ENCODE results near the gene JAML. TPM values are rescaled to one million over a fixed set of nuclear protein-coding genes. Genes with fewer than 3 reads are reported as not detected.
A peak's percentile ranks its signal among the peaks of the same experiment; 100 is the strongest.

The JAML gene
- total RNA-seq, 4 donors from 2014 or later: 3.2 to 15.1 (median 8.0) TPM

DNA sequence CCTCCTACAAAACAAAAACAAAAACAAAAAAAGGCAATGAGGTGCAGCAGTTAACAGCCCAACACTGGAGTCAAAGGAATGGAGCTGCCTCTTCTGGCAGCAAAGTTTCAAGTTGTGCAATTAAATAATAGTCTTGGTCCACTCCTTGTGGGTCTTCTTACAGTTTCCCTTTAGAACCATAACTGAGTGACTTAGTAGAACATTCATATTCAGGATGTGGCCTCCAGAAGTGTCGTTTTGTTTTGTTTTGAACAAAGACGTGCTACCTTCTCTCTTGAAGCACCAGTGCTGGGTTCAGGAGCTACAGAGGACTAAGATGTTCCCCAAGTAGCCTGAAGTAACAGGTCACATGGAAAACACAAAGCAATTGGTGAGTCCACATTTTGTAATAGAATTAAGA, 2.0 kb upstream of the JAML start:
- H3K9me3 ChIP-seq: no peaks in the 10 kb centered on the region
- TF ChIP-seq POLR2A (IDR thresholded peaks at IDR 0.05): peak; percentile 20
- TF ChIP-seq, protein P1, sequence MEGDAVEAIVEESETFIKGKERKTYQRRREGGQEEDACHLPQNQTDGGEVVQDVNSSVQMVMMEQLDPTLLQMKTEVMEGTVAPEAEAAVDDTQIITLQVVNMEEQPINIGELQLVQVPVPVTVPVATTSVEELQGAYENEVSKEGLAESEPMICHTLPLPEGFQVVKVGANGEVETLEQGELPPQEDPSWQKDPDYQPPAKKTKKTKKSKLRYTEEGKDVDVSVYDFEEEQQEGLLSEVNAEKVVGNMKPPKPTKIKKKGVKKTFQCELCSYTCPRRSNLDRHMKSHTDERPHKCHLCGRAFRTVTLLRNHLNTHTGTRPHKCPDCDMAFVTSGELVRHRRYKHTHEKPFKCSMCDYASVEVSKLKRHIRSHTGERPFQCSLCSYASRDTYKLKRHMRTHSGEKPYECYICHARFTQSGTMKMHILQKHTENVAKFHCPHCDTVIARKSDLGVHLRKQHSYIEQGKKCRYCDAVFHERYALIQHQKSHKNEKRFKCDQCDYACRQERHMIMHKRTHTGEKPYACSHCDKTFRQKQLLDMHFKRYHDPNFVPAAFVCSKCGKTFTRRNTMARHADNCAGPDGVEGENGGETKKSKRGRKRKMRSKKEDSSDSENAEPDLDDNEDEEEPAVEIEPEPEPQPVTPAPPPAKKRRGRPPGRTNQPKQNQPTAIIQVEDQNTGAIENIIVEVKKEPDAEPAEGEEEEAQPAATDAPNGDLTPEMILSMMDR (IDR thresholded peaks at IDR 0.05): no peak
- peaks cover 8% of the 10 kb centered on the region for H3K27me3 ChIP-seq
- H3K4me1 ChIP-seq: peaks cover 0 to 8% (median 0%) of the 10 kb centered on the region in 4 donors
- peaks cover 0 to 4% (median 0%) of the 10 kb centered on the region in 4 donors for H3K36me3 ChIP-seq
- in situ Hi-C loops (cut with MboI; ENCODE audit: low pct_ligation_motif_present in 1 of 4, low pct_unique_long_range_greater_than_20kb in 1 of 4, low sequenced_read_pairs in 3 of 4): no loop called here
- H3K27ac ChIP-seq: peak overlapping the region; percentile 27 to 49 (median 35)
- intact Hi-C loops (cut with DNase I; ENCODE audit: low total_unique reads): no loop called here
- H3K4me3 ChIP-seq: no peak overlapping the region
- no peak for DNase-seq
- WGBS, 2 donors (ENCODE audit: low coverage in 1 of 2): 74 to 83% methylated on average over 2 of the region's 2 CpGs

DNA sequence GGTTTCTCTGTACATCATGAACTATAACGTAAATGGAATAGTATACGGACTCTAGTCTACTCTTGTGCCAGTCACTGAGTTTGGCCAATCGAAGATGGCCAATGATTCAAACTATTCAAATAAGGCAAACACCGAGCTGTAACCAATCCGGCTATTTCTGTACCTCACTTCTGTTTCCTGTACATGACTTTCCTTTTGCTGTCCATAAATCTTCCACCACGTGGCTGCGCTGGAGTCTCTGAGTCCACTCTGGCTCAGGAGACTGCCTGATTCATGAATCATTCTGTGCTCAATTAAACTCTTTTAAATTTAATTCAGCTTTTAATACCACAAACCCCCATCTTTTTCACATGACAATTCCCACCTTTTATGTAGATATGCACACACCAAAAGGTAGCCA, 1.5 kb upstream of the JAML start:
- Histone ChIP-seq H3K4me3 (no peak overlapping the region), H3K9me3 (no peaks in the 10 kb centered on the region), H3K27ac (peak overlapping the region in 3 of 4 donors; percentile 11 to 49 (median 38)), H3K36me3 (peaks cover 0 to 4% (median 0%) of the 10 kb centered on the region in 4 donors), H3K27me3 (peaks cover 13% of the 10 kb centered on the region), H3K4me1 (peaks cover 0 to 8% (median 0%) of the 10 kb centered on the region in 4 donors)
- intact Hi-C loops (cut with DNase I; ENCODE audit: low total_unique reads): no loop called here
- in situ Hi-C loops (cut with MboI; ENCODE audit: low pct_ligation_motif_present in 1 of 4, low pct_unique_long_range_greater_than_20kb in 1 of 4, low sequenced_read_pairs in 3 of 4): no loop called here
- WGBS, 2 donors (ENCODE audit: low coverage in 1 of 2): 62 to 65% methylated on average over 6 to 7 of the region's 7 CpGs
- DNase-seq: no peak
- TF ChIP-seq POLR2AphosphoS5 (IDR thresholded peaks at IDR 0.05) (no peak), POLR2A (IDR thresholded peaks at IDR 0.05) (no peak), EP300 (IDR thresholded peaks at IDR 0.05; ENCODE audit: low read depth) (no peak)
- TF ChIP-seq, protein P1 (IDR thresholded peaks at IDR 0.05): no peak

DNA sequence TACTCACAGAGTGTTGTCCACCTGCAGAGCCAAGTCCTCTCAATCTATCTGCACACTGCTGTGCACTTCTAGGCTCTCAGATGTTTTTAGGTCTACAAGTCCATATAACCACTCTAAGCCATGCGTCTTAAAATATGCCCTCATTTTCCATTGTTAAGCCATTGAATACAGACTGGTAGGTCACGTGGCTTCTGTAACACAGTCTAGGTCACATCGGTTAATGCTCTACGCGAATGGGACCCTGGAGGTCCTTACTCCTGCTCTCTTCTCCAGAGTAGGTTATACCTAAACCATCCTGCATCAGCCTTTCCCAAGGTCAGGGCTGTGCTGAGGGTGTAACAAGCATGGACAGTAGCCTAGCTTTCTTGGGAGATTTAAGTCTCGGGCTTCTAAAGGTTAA, 819 bp downstream of the JAML start:
- no peaks in the 10 kb centered on the region for H3K9me3 ChIP-seq
- H3K4me1 ChIP-seq: peaks cover 0 to 8% (median 0%) of the 10 kb centered on the region in 4 donors
- intact Hi-C loops (cut with DNase I; ENCODE audit: low total_unique reads) (no loop called here), in situ Hi-C loops (cut with MboI; ENCODE audit: low pct_ligation_motif_present in 1 of 4, low pct_unique_long_range_greater_than_20kb in 1 of 4, low sequenced_read_pairs in 3 of 4) (no loop called here)
- TF ChIP-seq, protein P1 (IDR thresholded peaks at IDR 0.05): no peak
- TF ChIP-seq EP300 (IDR thresholded peaks at IDR 0.05; ENCODE audit: low read depth) (no peak), POLR2AphosphoS5 (IDR thresholded peaks at IDR 0.05) (peak in 1 of 3 donors; percentile 15), POLR2A (IDR thresholded peaks at IDR 0.05) (no peak)
- 85 to 98% methylated on average over 5 to 6 of the region's 6 CpGs for WGBS, 2 donors (ENCODE audit: low coverage in 1 of 2)
- no peak for DNase-seq
- H3K4me3 ChIP-seq: peak overlapping the region in 1 of 4 donors; percentile 32
- H3K27me3 ChIP-seq: peaks cover 25% of the 10 kb centered on the region
- peak overlapping the region; percentile 37 to 67 (median 52) for H3K27ac ChIP-seq
- H3K36me3 ChIP-seq: peaks cover 0 to 4% (median 0%) of the 10 kb centered on the region in 4 donors

DNA sequence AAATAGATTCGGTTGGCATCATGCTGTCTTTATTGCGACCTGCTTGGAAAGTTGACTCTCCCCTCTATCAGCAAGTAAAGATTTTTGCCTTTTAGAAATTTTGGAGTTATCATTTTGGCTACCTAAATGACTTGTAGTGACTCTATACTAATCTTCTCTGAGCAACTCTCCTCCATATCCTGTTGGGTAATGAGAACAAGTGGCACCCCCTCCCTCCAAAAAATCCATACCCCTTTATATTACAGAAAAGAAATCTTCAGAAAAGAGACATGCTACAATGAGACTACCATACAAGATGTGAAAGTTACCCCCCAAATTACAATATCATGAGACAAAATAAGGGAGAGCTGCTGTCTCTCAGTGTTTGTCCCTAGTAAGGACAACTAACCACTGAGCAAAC, 1.2 kb downstream of the JAML start:
- in situ Hi-C loops (cut with MboI; ENCODE audit: low pct_ligation_motif_present in 1 of 4, low pct_unique_long_range_greater_than_20kb in 1 of 4, low sequenced_read_pairs in 3 of 4) (no loop called here), intact Hi-C loops (cut with DNase I; ENCODE audit: low total_unique reads) (no loop called here)
- no peak for DNase-seq
- H3K4me1 ChIP-seq: peaks cover 0 to 8% (median 0%) of the 10 kb centered on the region in 4 donors
- peaks cover 0 to 4% (median 0%) of the 10 kb centered on the region in 4 donors for H3K36me3 ChIP-seq
- peak overlapping the region; percentile 37 to 67 (median 52) for H3K27ac ChIP-seq
- peaks cover 25% of the 10 kb centered on the region for H3K27me3 ChIP-seq
- peak overlapping the region in 1 of 4 donors; percentile 32 for H3K4me3 ChIP-seq
- no peaks in the 10 kb centered on the region for H3K9me3 ChIP-seq
- TF ChIP-seq EP300 (IDR thresholded peaks at IDR 0.05; ENCODE audit: low read depth): no peak
- no peak for TF ChIP-seq POLR2AphosphoS5 (IDR thresholded peaks at IDR 0.05)
- no peak for TF ChIP-seq POLR2A (IDR thresholded peaks at IDR 0.05)
- TF ChIP-seq, protein P1 (IDR thresholded peaks at IDR 0.05): no peak
- 74 to 81% methylated on average over 2 of the region's 2 CpGs for WGBS, 2 donors (ENCODE audit: low coverage in 1 of 2)
